ENCODE results near the gene MAGI2. TPM values are rescaled to one million over a fixed set of nuclear protein-coding genes. Genes with fewer than 3 reads are reported as not detected.

Gene MAGI2
- total RNA-seq, 1 donor from 2014 or later: 11.4 TPM

- Mint-ChIP-seq H3K4me3 (ENCODE audit: low read depth) (peak overlapping the region; percentile 82), H3K9me3 (ENCODE audit: low read depth) (no peaks in the 10 kb centered on the region)
Measured at GRCh38 chr7:78018641-78019446, 1434.6 kb downstream of the MAGI2 start.

GRCh38 chr7:78017591-78018100 is 1435.8 kb downstream of the MAGI2 start:
- Mint-ChIP-seq H3K27me3 (peaks cover 2% of the 10 kb centered on the region), H3K27ac (no peak overlapping the region), H3K4me1 (ENCODE audit: low read depth) (peaks cover 34% of the 10 kb centered on the region), H3K9me3 (ENCODE audit: low read depth) (no peaks in the 10 kb centered on the region), H3K36me3 (ENCODE audit: insufficient read depth) (no peaks in the 10 kb centered on the region), H3K4me3 (ENCODE audit: low read depth) (peak overlapping the region; percentile 53)
- no peak for DNase-seq (ENCODE audit: low spot score, unreplicated experiment)
- no peak for TF ChIP-seq CTCF (IDR thresholded peaks at IDR 0.05; ENCODE audit: unreplicated experiment)

More at GRCh38 chr7:78018641-78019446, 1434.6 kb downstream of the MAGI2 start:
- no peaks in the 10 kb centered on the region for H3K36me3 Mint-ChIP-seq (ENCODE audit: insufficient read depth)
- DNase-seq (ENCODE audit: low spot score, unreplicated experiment): no peak
- peaks cover 29% of the 10 kb centered on the region for H3K4me1 Mint-ChIP-seq (ENCODE audit: low read depth)
- H3K27ac Mint-ChIP-seq: peak overlapping the region; percentile 96
- no peaks in the 10 kb centered on the region for H3K27me3 Mint-ChIP-seq
- TF ChIP-seq CTCF (IDR thresholded peaks at IDR 0.05; ENCODE audit: unreplicated experiment): no peak

- Mint-ChIP-seq H3K9me3 (ENCODE audit: low read depth) (no peaks in the 10 kb centered on the region), H3K4me1 (ENCODE audit: low read depth) (peaks cover 34% of the 10 kb centered on the region), H3K36me3 (ENCODE audit: insufficient read depth) (no peaks in the 10 kb centered on the region), H3K27me3 (peaks cover 6% of the 10 kb centered on the region), H3K27ac (no peak overlapping the region), H3K4me3 (ENCODE audit: low read depth) (no peak overlapping the region)
- no peak for DNase-seq (ENCODE audit: low spot score, unreplicated experiment)
- no peak for TF ChIP-seq CTCF (IDR thresholded peaks at IDR 0.05; ENCODE audit: unreplicated experiment)
Measured at GRCh38 chr7:78015574-78016260, 1437.8 kb downstream of the MAGI2 start.

- no peak for TF ChIP-seq CTCF (IDR thresholded peaks at IDR 0.05; ENCODE audit: unreplicated experiment)
- DNase-seq (ENCODE audit: low spot score, unreplicated experiment): no peak
- H3K4me1 Mint-ChIP-seq (ENCODE audit: low read depth): peaks cover 33% of the 10 kb centered on the region
- H3K27me3 Mint-ChIP-seq: peaks cover 6% of the 10 kb centered on the region
- no peak overlapping the region for H3K4me3 Mint-ChIP-seq (ENCODE audit: low read depth)
- H3K27ac Mint-ChIP-seq: no peak overlapping the region
- no peaks in the 10 kb centered on the region for H3K36me3 Mint-ChIP-seq (ENCODE audit: insufficient read depth)
- H3K9me3 Mint-ChIP-seq (ENCODE audit: low read depth): no peaks in the 10 kb centered on the region
Measured at GRCh38 chr7:78014401-78014800, 1439.1 kb downstream of the MAGI2 start.

- Mint-ChIP-seq H3K4me3 (ENCODE audit: low read depth) (no peak overlapping the region), H3K27me3 (peaks cover 6% of the 10 kb centered on the region), H3K27ac (no peak overlapping the region), H3K4me1 (ENCODE audit: low read depth) (peaks cover 26% of the 10 kb centered on the region), H3K36me3 (ENCODE audit: insufficient read depth) (no peaks in the 10 kb centered on the region), H3K9me3 (ENCODE audit: low read depth) (no peaks in the 10 kb centered on the region)
- TF ChIP-seq CTCF (IDR thresholded peaks at IDR 0.05; ENCODE audit: unreplicated experiment): no peak
- DNase-seq (ENCODE audit: low spot score, unreplicated experiment): no peak
Measured at GRCh38 chr7:78013386-78013785, 1440.1 kb downstream of the MAGI2 start.
